WTC11 (cell line): Measurements from ENCODE around the gene IL21R. TPM values are rescaled to one million over a fixed set of nuclear protein-coding genes. Genes with fewer than 3 reads are reported as not detected.

Experiments used
- ATAC-seq: fragments of 200-7000 bp; cut with Tn5 transposase; 2 replicates; pipeline ENCODE4 v1.10.0; 2021; ENCODE audit warnings: mild to moderate bottlenecking, moderate library complexity
- Bru-seq: library from RNA; stranded (reverse); fragments of 400-500 nt; gene quantifications from one replicate; lab custom pipeline; 2021; lab: Mats Ljungman, UMichigan
- CTCF ChIA-PET: fragments of 300-600 bp; sonication (Branson Sonifier 250); formaldehyde crosslinking; loops from one replicate; lab custom pipeline; 2021; ENCODE audit warnings: antibody characterized with exemption; lab: Charles Lee
- POLR2A ChIA-PET: fragments of 350-600 bp; sonication (Branson Sonifier 250); formaldehyde crosslinking; loops from one replicate; lab custom pipeline; 2021; ENCODE audit warnings: antibody characterized with exemption; lab: Charles Lee
- DNase-seq: peaks from one replicate; pipeline ENCODE4 v3.0.0; 2021; ENCODE audit warnings: low spot score
- H3K27ac Mint-ChIP-seq: 2 replicates; pipeline ENCODE4 v1.8.0; 2021; ENCODE audit warnings: mixed read lengths
- H3K27me3 Mint-ChIP-seq: 2 replicates; pipeline ENCODE4 v1.8.0; 2021; ENCODE audit warnings: low read depth, mild to moderate bottlenecking, moderate library complexity, mixed read lengths
- H3K36me3 Mint-ChIP-seq: 2 replicates; pipeline ENCODE4 v1.8.0; 2021; ENCODE audit warnings: mixed read lengths
- H3K4me1 Mint-ChIP-seq: 2 replicates; pipeline ENCODE4 v1.8.0; 2022; ENCODE audit warnings: mixed read lengths
- H3K4me3 Mint-ChIP-seq: 2 replicates; pipeline ENCODE4 v1.8.0; 2021; ENCODE audit warnings: mild to moderate bottlenecking, moderate library complexity, mixed read lengths
- H3K9me3 Mint-ChIP-seq: 2 replicates; pipeline ENCODE4 v1.8.0; 2021; ENCODE audit warnings: mixed read lengths
- GABPB1 ChIP-seq: sonication (generic); formaldehyde crosslinking; IDR thresholded peaks from 2 replicates; pipeline ENCODE4 v1.8.1; 2023; ENCODE audit warnings: mild to moderate bottlenecking, missing genetic modification reagents
- HMGXB4 ChIP-seq: sonication (generic); formaldehyde crosslinking; IDR thresholded peaks from 2 replicates; pipeline ENCODE4 v1.8.1; 2023; ENCODE audit warnings: mild to moderate bottlenecking, moderate library complexity, missing genetic modification reagents
- JAZF1 ChIP-seq: fragments of 250-450 bp; sonication (Bioruptor Pico); IDR thresholded peaks from 2 replicates; pipeline ENCODE4 v1.9.0; 2021; ENCODE audit warnings: moderate library complexity, mild to moderate bottlenecking, inconsistent platforms
- NFYB ChIP-seq: sonication (generic); formaldehyde crosslinking; conservative IDR thresholded peaks from 2 replicates; pipeline ENCODE4 v1.8.0; 2022; ENCODE audit warnings: low read depth, missing genetic modification reagents
- TP53 ChIP-seq: sonication (generic); formaldehyde crosslinking; IDR thresholded peaks from 2 replicates; pipeline ENCODE4 v1.8.1; 2023; ENCODE audit warnings: mild to moderate bottlenecking, missing genetic modification reagents
- USF2 ChIP-seq: sonication (generic); formaldehyde crosslinking; IDR thresholded peaks from 2 replicates; pipeline ENCODE4 v1.8.1; 2023; ENCODE audit warnings: mild to moderate bottlenecking, missing genetic modification reagents, moderate library complexity
- ZBTB21 ChIP-seq: sonication (generic); formaldehyde crosslinking; IDR thresholded peaks from 2 replicates; pipeline ENCODE4 v1.8.1; 2023; ENCODE audit warnings: mild to moderate bottlenecking, missing genetic modification reagents, borderline replicate concordance
- ZMAT4 ChIP-seq: fragments of 250-450 bp; sonication (Bioruptor Pico); IDR thresholded peaks from 2 replicates; pipeline ENCODE4 v1.9.0; 2021; ENCODE audit warnings: mild to moderate bottlenecking
- ZNF121 ChIP-seq: sonication (generic); formaldehyde crosslinking; IDR thresholded peaks from 2 replicates; pipeline ENCODE4 v1.8.0; 2023; ENCODE audit warnings: missing genetic modification reagents
- ZNF138 ChIP-seq: sonication (generic); formaldehyde crosslinking; conservative IDR thresholded peaks from 2 replicates; pipeline ENCODE4 v1.8.1; 2022; ENCODE audit warnings: mild to moderate bottlenecking, moderate library complexity, missing genetic modification reagents
- ZNF232 ChIP-seq: sonication (generic); formaldehyde crosslinking; IDR thresholded peaks from 2 replicates; pipeline ENCODE4 v1.8.0; 2022; ENCODE audit warnings: mild to moderate bottlenecking, missing genetic modification reagents
- ZNF396 ChIP-seq: fragments of 250-450 bp; sonication (Bioruptor Pico); IDR thresholded peaks from 2 replicates; pipeline ENCODE4 v1.8.0; 2021; ENCODE audit warnings: mild to moderate bottlenecking, moderate library complexity, borderline replicate concordance
- long read RNA-seq, 3 experiments: library from RNA in 1 of 3; library from capped mRNA in 1 of 3; library from polyadenylated mRNA in 1 of 3; unstranded in 2 of 3; stranded (forward) in 1 of 3; transcript quantifications; one replicate each; pipeline ENCODE4 v2.0.0, GENCODE V29; 2021
- total RNA-seq: library from RNA; stranded (reverse); gene quantifications from 3 replicates; pipeline ENCODE4 v1.2.3, GENCODE V29; 2021
- TF ChIP-seq, protein P1 (sequence below): fragments of 250-450 bp; sonication (Bioruptor Pico); conservative IDR thresholded peaks from 2 replicates; pipeline ENCODE4 v1.9.0; 2021; ENCODE audit warnings: mild to moderate bottlenecking
- TF ChIP-seq, protein P2 (sequence below): sonication (generic); formaldehyde crosslinking; IDR thresholded peaks from 2 replicates; pipeline ENCODE4 v1.8.0; 2022; ENCODE audit warnings: mild to moderate bottlenecking, missing genetic modification reagents

Gene IL21R
- total RNA-seq (0.27 to 0.70 TPM (median 0.32 TPM) in 3 replicates), Bru-seq, nascent RNA (percentile 10 among the genes with signal in this experiment)
- long read RNA-seq, experiment 1, partial matches to known transcripts, result 0 of 2 reads
- long read RNA-seq, experiment 1, other reads (novel, unspliced or antisense), result 1 of 2 reads
- long read RNA-seq, experiment 2, result 0 reads
- long read RNA-seq, experiment 3, partial matches to known transcripts, result 0 of 1 reads
- long read RNA-seq, experiment 3, other reads (novel, unspliced or antisense), result 0 of 1 reads

DNA sequence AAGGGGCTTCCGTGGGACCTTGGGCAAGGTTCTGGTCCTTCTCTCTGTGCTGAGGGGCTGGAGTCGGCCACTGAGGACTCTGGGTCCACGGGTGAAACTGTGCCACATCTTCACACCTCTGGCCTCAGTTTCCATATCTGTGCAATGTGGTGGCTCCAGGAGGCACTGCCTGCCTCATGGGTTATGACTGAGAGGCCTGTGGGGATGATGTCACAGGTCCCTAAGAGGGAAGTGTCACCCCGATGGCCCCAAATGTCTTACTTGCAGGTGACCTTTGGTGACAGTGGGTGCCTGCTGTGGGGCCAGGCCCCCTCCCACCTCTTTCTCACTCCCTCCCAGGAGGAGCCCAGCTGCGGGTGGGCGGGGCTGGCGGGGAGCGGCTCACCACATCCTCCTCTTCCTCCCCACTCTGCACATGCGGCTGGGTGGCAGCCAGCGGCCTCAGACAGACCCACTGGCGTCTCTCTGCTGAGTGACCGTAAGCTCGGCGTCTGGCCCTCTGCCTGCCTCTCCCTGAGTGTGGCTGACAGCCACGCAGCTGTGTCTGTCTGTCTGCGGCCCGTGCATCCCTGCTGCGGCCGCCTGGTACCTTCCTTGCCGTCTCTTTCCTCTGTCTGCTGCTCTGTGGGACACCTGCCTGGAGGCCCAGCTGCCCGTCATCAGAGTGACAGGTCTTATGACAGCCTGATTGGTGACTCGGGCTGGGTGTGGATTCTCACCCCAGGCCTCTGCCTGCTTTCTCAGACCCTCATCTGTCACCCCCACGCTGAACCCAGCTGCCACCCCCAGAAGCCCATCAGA, at the start of gene IL21R:
Gene IL21R (plus strand): TSS at position 407 of the 801 bp plus-strand sequence. CDS start 27,898 bp downstream, outside the sequence.
- CTCF ChIA-PET, result interaction anchor here (1.0 kb wide), 1 partner anchor 223 kb away, joined by 4 read pairs; no protein-coding TSS in a partner anchor

DNA sequence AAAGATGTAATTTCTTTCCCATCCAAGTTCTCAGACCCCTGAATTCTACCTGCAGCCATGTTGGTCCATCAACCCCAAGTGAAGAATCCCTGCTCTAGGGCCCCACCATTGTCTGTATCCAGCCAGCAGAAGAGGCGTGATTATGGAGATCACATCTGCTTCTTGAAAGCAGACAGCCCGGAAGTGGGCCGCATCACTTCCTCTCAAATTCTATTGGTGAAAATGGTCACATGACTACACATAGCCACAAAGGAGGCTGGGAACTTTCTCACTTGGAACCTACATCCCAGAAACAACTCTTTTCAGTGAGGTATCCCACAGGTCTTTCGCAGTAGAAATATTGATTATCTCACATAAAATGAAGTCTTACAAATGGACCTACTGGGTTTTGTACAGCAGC, 48.1 kb upstream of the IL21R start:
- peaks cover 6% of the 10 kb centered on the region for H3K9me3 Mint-ChIP-seq
- TF ChIP-seq JAZF1 (CRISPR knock-in tag) (no peak), ZNF121 (CRISPR knock-in tag) (no peak), USF2 (CRISPR knock-in tag) (peak; percentile 32; the same call in 1 of the 2 replicates), ZMAT4 (CRISPR knock-in tag) (no peak)
- TF ChIP-seq, all 79 proteins: peak for 1
- Mint-ChIP-seq H3K27me3 (no peaks in the 10 kb centered on the region), H3K36me3 (peaks cover 61% of the 10 kb centered on the region), H3K4me3 (no peak overlapping the region), H3K27ac (no peak overlapping the region), H3K4me1 (peaks cover 6% of the 10 kb centered on the region)
- ChIA-PET POLR2A (no interaction called here), CTCF (no interaction called here)
- DNase-seq, result no peak
- no peak for ATAC-seq

More for the DNA sequence above, at the start of gene IL21R:
- no peaks in the 10 kb centered on the region for H3K27me3 Mint-ChIP-seq
- no peaks in the 10 kb centered on the region for H3K36me3 Mint-ChIP-seq
- peaks cover 22% of the 10 kb centered on the region for H3K4me1 Mint-ChIP-seq
- H3K9me3 Mint-ChIP-seq, result peaks cover 4% of the 10 kb centered on the region; the same call in 1 of the 2 replicates
- no peak for TF ChIP-seq JAZF1 (CRISPR knock-in tag)
- TF ChIP-seq ZNF396, result no peak
- TF ChIP-seq ZBTB21 (CRISPR knock-in tag), result no peak
- TF ChIP-seq NFYB (CRISPR knock-in tag), result no peak
- no peak for TF ChIP-seq HMGXB4 (CRISPR knock-in tag)
- no peak; the same call in 1 of the 2 replicates for ATAC-seq
- no peak within 1 kb of the TSS for H3K4me3 Mint-ChIP-seq
- no peak within 1 kb of the TSS for H3K27ac Mint-ChIP-seq
- no peak for DNase-seq
- POLR2A ChIA-PET, result no interaction called here

- POLR2A ChIA-PET, result no interaction called here
- H3K9me3 Mint-ChIP-seq, result peaks cover 8% of the 10 kb centered on the region
- CTCF ChIA-PET, result interaction anchor here (0.6 to 3.6 kb wide), 34 partner anchors 11 to 272 kb away, joined by 3 to 44 read pairs (median 4); partner anchors contain the start of gene KDM8
These were observed 46.4 kb upstream of the IL21R start for GRCh38 chr16:27355610-27356009.

More at GRCh38 chr16:27355610-27356009, 46.4 kb upstream of the IL21R start:
- H3K4me1 Mint-ChIP-seq, result peaks cover 3% of the 10 kb centered on the region; the same call in 1 of the 2 replicates
- H3K27ac Mint-ChIP-seq, result no peak overlapping the region; the same call in 1 of the 2 replicates
- DNase-seq (peak; percentile 80), ATAC-seq (peak; percentile 96)
- H3K4me3 Mint-ChIP-seq, result no peak overlapping the region
- H3K36me3 Mint-ChIP-seq, result peaks cover 52% of the 10 kb centered on the region
- no peaks in the 10 kb centered on the region for H3K27me3 Mint-ChIP-seq
- TF ChIP-seq, protein P1, sequence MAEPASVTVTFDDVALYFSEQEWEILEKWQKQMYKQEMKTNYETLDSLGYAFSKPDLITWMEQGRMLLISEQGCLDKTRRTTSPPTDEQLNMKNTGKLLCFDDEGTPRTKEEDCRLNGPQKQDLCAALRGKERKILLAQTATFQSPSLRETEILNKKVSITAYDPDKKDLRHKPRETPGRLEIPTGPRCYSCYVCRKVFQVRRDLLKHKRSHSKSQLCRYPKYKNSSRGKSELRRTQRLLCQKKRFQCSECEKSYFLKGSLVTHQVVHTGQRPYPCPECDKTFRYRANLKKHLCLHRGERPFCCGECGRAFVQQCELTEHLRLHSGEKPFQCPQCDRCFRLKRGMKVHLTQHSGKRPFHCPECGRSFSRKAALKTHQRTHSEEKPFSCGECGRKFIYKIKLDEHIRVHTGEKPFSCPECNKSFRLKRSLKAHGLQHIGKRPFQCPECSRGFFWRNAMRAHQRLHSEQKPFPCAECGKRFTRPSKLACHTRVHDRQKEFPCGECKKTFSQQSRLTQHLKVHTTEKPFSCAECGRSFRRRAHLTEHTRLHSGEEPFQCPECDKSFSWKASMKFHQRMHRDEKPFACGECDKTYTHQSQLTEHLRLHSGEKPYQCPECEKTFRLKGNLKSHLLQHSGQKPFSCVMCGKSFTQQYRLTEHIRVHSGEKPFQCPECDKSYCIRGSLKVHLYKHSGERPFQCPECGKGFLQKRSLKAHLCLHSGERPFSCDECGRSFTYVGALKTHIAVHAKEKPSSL (CRISPR knock-in tag), result no peak
- TF ChIP-seq TP53 (CRISPR knock-in tag) (no peak), GABPB1 (CRISPR knock-in tag) (no peak), ZNF138 (CRISPR knock-in tag) (no peak), ZNF232 (CRISPR knock-in tag) (no peak)
- TF ChIP-seq, protein P2, sequence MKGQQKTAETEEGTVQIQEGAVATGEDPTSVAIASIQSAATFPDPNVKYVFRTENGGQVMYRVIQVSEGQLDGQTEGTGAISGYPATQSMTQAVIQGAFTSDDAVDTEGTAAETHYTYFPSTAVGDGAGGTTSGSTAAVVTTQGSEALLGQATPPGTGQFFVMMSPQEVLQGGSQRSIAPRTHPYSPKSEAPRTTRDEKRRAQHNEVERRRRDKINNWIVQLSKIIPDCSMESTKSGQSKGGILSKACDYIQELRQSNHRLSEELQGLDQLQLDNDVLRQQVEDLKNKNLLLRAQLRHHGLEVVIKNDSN, result no peak
